GM23248 (cell line): ENCODE data around the gene SPINK5.

Experiments
- EZH2 ChIP-seq: fragments of 200-600 bp; sonication (generic); IDR thresholded peaks from 2 replicates; pipeline ENCODE4 v1.6.1; 2018; ENCODE audit warnings: antibody characterized with exemption, mild to moderate bottlenecking; ENCODE audit not compliant: insufficient read depth, poor library complexity, severe bottlenecking
- EZH2phosphoT487 ChIP-seq: fragments of 200-600 bp; sonication (generic); IDR thresholded peaks from 2 replicates; pipeline ENCODE4 v1.6.1; 2018; ENCODE audit warnings: antibody characterized with exemption, moderate library complexity, mild to moderate bottlenecking, low read depth; ENCODE audit not compliant: insufficient read depth

GRCh38 chr5:148035676-148036075 is 28.1 kb upstream of the SPINK5 start:
- TF ChIP-seq EZH2phosphoT487 (no peak), EZH2 (no peak)
